Measurements from ENCODE around the gene STRN4. TPM values are rescaled to one million over a fixed set of nuclear protein-coding genes. Genes with fewer than 3 reads are reported as not detected.

STRN4 gene
- total RNA-seq, 1 donor from 2014 or later: 111 TPM

GRCh38 chr19:46723471-46723870 is 22.8 kb downstream of the STRN4 start:
- TF ChIP-seq CTCF (IDR thresholded peaks at IDR 0.05; ENCODE audit: insufficient read depth, low read length, poor library complexity, severe bottlenecking): no peak
- no peak for DNase-seq (ENCODE audit: low read depth)
- Histone ChIP-seq H3K4me3 (ENCODE audit: low read depth, low read length) (no peak overlapping the region), H3K36me3 (ENCODE audit: control insufficient read depth, insufficient read depth, low read length) (peaks cover 7% of the 10 kb centered on the region), H3K27me3 (ENCODE audit: control insufficient read depth, insufficient read depth, low read length) (no peaks in the 10 kb centered on the region)

- Histone ChIP-seq H3K27me3 (ENCODE audit: control insufficient read depth, insufficient read depth, low read length) (no peaks in the 10 kb centered on the region), H3K36me3 (ENCODE audit: control insufficient read depth, insufficient read depth, low read length) (peaks cover 7% of the 10 kb centered on the region), H3K4me3 (ENCODE audit: low read depth, low read length) (no peak overlapping the region)
- DNase-seq (ENCODE audit: low read depth): no peak
- no peak for TF ChIP-seq CTCF (IDR thresholded peaks at IDR 0.05; ENCODE audit: insufficient read depth, low read length, poor library complexity, severe bottlenecking)
These were observed 23.2 kb downstream of the STRN4 start for GRCh38 chr19:46723023-46723461.

GRCh38 chr19:46722421-46723022 is 23.7 kb downstream of the STRN4 start:
- H3K4me3 ChIP-seq (ENCODE audit: low read depth, low read length): no peak overlapping the region
- peaks cover 7% of the 10 kb centered on the region for H3K36me3 ChIP-seq (ENCODE audit: control insufficient read depth, insufficient read depth, low read length)
- no peak for TF ChIP-seq CTCF (IDR thresholded peaks at IDR 0.05; ENCODE audit: insufficient read depth, low read length, poor library complexity, severe bottlenecking)
- H3K27me3 ChIP-seq (ENCODE audit: control insufficient read depth, insufficient read depth, low read length): no peaks in the 10 kb centered on the region
- no peak for DNase-seq (ENCODE audit: low read depth)

- no peak for DNase-seq (ENCODE audit: low read depth)
- Histone ChIP-seq H3K4me3 (ENCODE audit: low read depth, low read length) (no peak overlapping the region), H3K36me3 (ENCODE audit: control insufficient read depth, insufficient read depth, low read length) (peaks cover 7% of the 10 kb centered on the region), H3K27me3 (ENCODE audit: control insufficient read depth, insufficient read depth, low read length) (no peaks in the 10 kb centered on the region)
- no peak for TF ChIP-seq CTCF (IDR thresholded peaks at IDR 0.05; ENCODE audit: insufficient read depth, low read length, poor library complexity, severe bottlenecking)
These were observed 24.3 kb downstream of the STRN4 start for GRCh38 chr19:46722004-46722380.

- H3K36me3 ChIP-seq (ENCODE audit: control insufficient read depth, insufficient read depth, low read length): peaks cover 6% of the 10 kb centered on the region
- TF ChIP-seq CTCF (IDR thresholded peaks at IDR 0.05; ENCODE audit: insufficient read depth, low read length, poor library complexity, severe bottlenecking): peak; percentile 27
- DNase-seq (ENCODE audit: low read depth): no peak
- H3K27me3 ChIP-seq (ENCODE audit: control insufficient read depth, insufficient read depth, low read length): no peaks in the 10 kb centered on the region
- H3K4me3 ChIP-seq (ENCODE audit: low read depth, low read length): no peak overlapping the region
These were observed 24.8 kb downstream of the STRN4 start for GRCh38 chr19:46721269-46722003.
